ENCODE data around the gene SH3GLB2. TPM values are rescaled to one million over a fixed set of nuclear protein-coding genes. Genes with fewer than 3 reads are reported as not detected.
"Not testable (repeated sequence)": the region's sequence is repeated elsewhere in the genome, so short reads cannot be mapped to it uniquely, and the experiment has no call there.

Gene SH3GLB2
- total and polyA plus RNA-seq, 4 donors, result 5.0 to 26.9 (median 18.3) TPM

GRCh38 chr9:129006328-129007034, 21.6 kb downstream of the SH3GLB2 start:
- H3K27ac ChIP-seq (ENCODE audit: low read depth in 1 of 2, low read length in 2 of 2), result no peak overlapping the region
- TF ChIP-seq YY1 (IDR thresholded peaks at IDR 0.05) (no peak), CTCF (IDR thresholded peaks at IDR 0.05; ENCODE audit: low read depth, low read length, missing input control) (peak; percentile 75), RAD21 (IDR thresholded peaks at IDR 0.05) (peak; percentile 67 to 78)
- DNase-seq (ENCODE audit: low spot score), result peak; percentile 65
- H3K4me1 ChIP-seq (ENCODE audit: control insufficient read depth in 4 of 4, insufficient read depth in 4 of 4, low read length in 3 of 4), result peaks cover 0 to 11% (median 3%) of the 10 kb centered on the region in 4 donors
- no peaks in the 10 kb centered on the region for H3K27me3 ChIP-seq (ENCODE audit: control insufficient read depth in 4 of 4, insufficient read depth in 4 of 4, low read length in 3 of 4)
- WGBS, result 60% methylated on average over 21 of the region's 21 CpGs
- no peak overlapping the region for H3K4me3 ChIP-seq (ENCODE audit: low read depth in 1 of 3, low read length in 3 of 3)
- H3K9me3 ChIP-seq (ENCODE audit: control insufficient read depth in 4 of 4, low read length in 3 of 4), result no peaks in the 10 kb centered on the region
- peaks cover 8 to 37% (median 20%) of the 10 kb centered on the region in 4 donors for H3K36me3 ChIP-seq (ENCODE audit: control insufficient read depth in 4 of 4, insufficient read depth in 3 of 4, low read depth in 1 of 4, low read length in 3 of 4)
- no peak overlapping the region for H3K9ac ChIP-seq (ENCODE audit: low read depth in 1 of 2, low read length in 2 of 2)

- H3K36me3 ChIP-seq (ENCODE audit: control insufficient read depth in 4 of 4, insufficient read depth in 3 of 4, low read depth in 1 of 4, low read length in 3 of 4), result peaks cover 9 to 43% (median 22%) of the 10 kb centered on the region in 4 donors
- no peak for DNase-seq (ENCODE audit: low spot score)
- no peak overlapping the region for H3K27ac ChIP-seq (ENCODE audit: low read depth in 1 of 2, low read length in 2 of 2)
- TF ChIP-seq FOXA1 (IDR thresholded peaks at IDR 0.05), result no peak
- TF ChIP-seq RXRA (IDR thresholded peaks at IDR 0.05), result no peak
- TF ChIP-seq JUND (IDR thresholded peaks at IDR 0.05), result no peak
- no peak for TF ChIP-seq HNF4A (conservative IDR thresholded peaks at IDR 0.05)
- TF ChIP-seq, protein P1, sequence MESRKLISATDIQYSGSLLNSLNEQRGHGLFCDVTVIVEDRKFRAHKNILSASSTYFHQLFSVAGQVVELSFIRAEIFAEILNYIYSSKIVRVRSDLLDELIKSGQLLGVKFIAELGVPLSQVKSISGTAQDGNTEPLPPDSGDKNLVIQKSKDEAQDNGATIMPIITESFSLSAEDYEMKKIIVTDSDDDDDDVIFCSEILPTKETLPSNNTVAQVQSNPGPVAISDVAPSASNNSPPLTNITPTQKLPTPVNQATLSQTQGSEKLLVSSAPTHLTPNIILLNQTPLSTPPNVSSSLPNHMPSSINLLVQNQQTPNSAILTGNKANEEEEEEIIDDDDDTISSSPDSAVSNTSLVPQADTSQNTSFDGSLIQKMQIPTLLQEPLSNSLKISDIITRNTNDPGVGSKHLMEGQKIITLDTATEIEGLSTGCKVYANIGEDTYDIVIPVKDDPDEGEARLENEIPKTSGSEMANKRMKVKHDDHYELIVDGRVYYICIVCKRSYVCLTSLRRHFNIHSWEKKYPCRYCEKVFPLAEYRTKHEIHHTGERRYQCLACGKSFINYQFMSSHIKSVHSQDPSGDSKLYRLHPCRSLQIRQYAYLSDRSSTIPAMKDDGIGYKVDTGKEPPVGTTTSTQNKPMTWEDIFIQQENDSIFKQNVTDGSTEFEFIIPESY (IDR thresholded peaks at IDR 0.05), result no peak
- no peak for TF ChIP-seq FOXA2 (IDR thresholded peaks at IDR 0.05)
- H3K9ac ChIP-seq (ENCODE audit: low read depth in 1 of 2, low read length in 2 of 2), result no peak overlapping the region
- H3K9me3 ChIP-seq (ENCODE audit: control insufficient read depth in 4 of 4, low read length in 3 of 4), result no peaks in the 10 kb centered on the region
- no peak overlapping the region for H3K4me3 ChIP-seq (ENCODE audit: low read depth in 1 of 3, low read length in 3 of 3)
- H3K4me1 ChIP-seq (ENCODE audit: control insufficient read depth in 4 of 4, insufficient read depth in 4 of 4, low read length in 3 of 4), result peaks cover 0 to 11% (median 3%) of the 10 kb centered on the region in 4 donors
- 91% methylated on average over 10 of the region's 10 CpGs for WGBS
- no peaks in the 10 kb centered on the region for H3K27me3 ChIP-seq (ENCODE audit: control insufficient read depth in 4 of 4, insufficient read depth in 4 of 4, low read length in 3 of 4)
Measured at GRCh38 chr9:129005336-129005997, 22.7 kb downstream of the SH3GLB2 start.

DNA sequence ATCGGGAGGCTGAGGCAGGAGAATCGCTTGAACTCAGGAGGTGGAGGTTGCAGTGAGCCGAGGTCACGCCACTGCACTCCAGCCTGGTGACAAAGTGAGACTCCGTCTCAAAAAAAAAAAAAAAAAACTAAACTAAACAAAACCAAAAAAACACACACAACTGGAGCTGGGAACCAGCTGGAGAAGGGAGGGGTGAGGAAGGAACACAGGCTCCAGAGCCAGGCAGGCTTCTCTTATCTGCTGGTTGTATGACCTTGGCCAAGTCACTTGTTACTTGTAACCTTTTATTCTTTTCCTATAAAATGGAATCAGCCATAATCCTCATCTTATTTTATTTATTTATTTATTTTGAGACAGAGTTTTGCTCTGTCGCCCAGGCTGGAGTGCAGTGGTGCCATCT, 24.0 kb downstream of the SH3GLB2 start:
- H3K4me3 ChIP-seq (ENCODE audit: low read depth in 1 of 3, low read length in 3 of 3); H3K27ac ChIP-seq (ENCODE audit: low read depth in 1 of 2, low read length in 2 of 2); H3K9me3 ChIP-seq (ENCODE audit: control insufficient read depth in 4 of 4, low read length in 3 of 4); H3K27me3 ChIP-seq (ENCODE audit: control insufficient read depth in 4 of 4, insufficient read depth in 4 of 4, low read length in 3 of 4); H3K9ac ChIP-seq (ENCODE audit: low read depth in 1 of 2, low read length in 2 of 2); DNase-seq (ENCODE audit: low spot score): not testable (repeated sequence)
- H3K36me3 ChIP-seq (ENCODE audit: control insufficient read depth in 4 of 4, insufficient read depth in 3 of 4, low read depth in 1 of 4, low read length in 3 of 4), result peaks cover 13 to 54% (median 31%) of the 10 kb centered on the region in 4 donors
- 93% methylated on average over 6 of the region's 6 CpGs for WGBS
- H3K4me1 ChIP-seq (ENCODE audit: control insufficient read depth in 4 of 4, insufficient read depth in 4 of 4, low read length in 3 of 4), result peaks cover 0 to 11% (median 3%) of the 10 kb centered on the region in 4 donors

Measured in liver (tissue), 9 donors.